K562 (cell line): Measurements from ENCODE around the gene PKD1L1. TPM values are rescaled to one million over a fixed set of nuclear protein-coding genes. Genes with fewer than 3 reads are reported as not detected.

Experiments
- ATAC-seq: fragments of 200-7000 bp; cut with Tn5 transposase; 3 replicates; pipeline ENCODE4 v1.9.1; 2020; ENCODE audit warnings: moderate library complexity
- BruUV-seq: library from RNA; stranded (reverse); fragments of 400-500 nt; replicated peaks from 2 replicates; lab custom pipeline; 2021; lab: Mats Ljungman, UMichigan
- CTCF ChIA-PET: fragments of 300-600 bp; formaldehyde crosslinking; extraction: SDS; loops from one replicate; lab custom pipeline; 2021; ENCODE audit warnings: low intra/inter-chr PET ratio; lab: Yijun Ruan, JAX
- POLR2A ChIA-PET: fragments of 300-600, 350-650 bp; sonication (Branson Sonifier 250); formaldehyde crosslinking; extraction: SDS; loops from one replicate; lab custom pipeline; 2021; ENCODE audit warnings: antibody characterized with exemption, inconsistent platforms; lab: Yijun Ruan, JAX
- DNase-seq, 4 experiments: peaks; one replicate each; pipeline versions ENCODE4 v3.0.0 to v3.0.0-alpha.2; 2011 to 2018; ENCODE audit warnings: low spot score in 3 of 4, mixed read lengths in 3 of 4; ENCODE audit errors: extremely low read depth in 1 of 4
- FAIRE-seq: peaks from 2 replicates; lab custom pipeline; 2011; peaks lifted over from hg19 to GRCh38; lab: Jason Lieb, UNC
- H2AFZ ChIP-seq: 2 replicates; pipeline ENCODE4 v1.6.0; 2011; ENCODE audit warnings: low read depth, low read length, control low read depth, inconsistent platforms
- H3K27ac ChIP-seq: fragments of 200-600 bp; 3 replicates; pipeline ENCODE4 v1.8.0; 2011; ENCODE audit warnings: low read depth, mild to moderate bottlenecking, control low read depth, inconsistent platforms, low read length, moderate library complexity, mixed read lengths; ENCODE audit errors: extremely low read depth
- H3K27me3 ChIP-seq, 2 experiments: fragments of 300-600 bp in 1 of 2; 2 replicates in 1 of 2; 3 replicates in 1 of 2; pipeline versions ENCODE4 v1.6.0 to v1.8.0; 2011; ENCODE audit warnings: inconsistent platforms in 2 of 2, low read length in 2 of 2, mild to moderate bottlenecking in 1 of 2, mixed read lengths in 1 of 2, moderate library complexity in 1 of 2; ENCODE audit not compliant: control insufficient read depth in 2 of 2, insufficient read depth in 2 of 2
- H3K36me3 ChIP-seq: fragments of 300-600 bp; 3 replicates; pipeline ENCODE4 v1.8.0; 2011; ENCODE audit warnings: mild to moderate bottlenecking, low read length, inconsistent platforms; ENCODE audit not compliant: control insufficient read depth, insufficient read depth
- H3K4me1 ChIP-seq, 2 experiments: fragments of 200-600 bp in 1 of 2; replicated peaks in 1 of 2; 2 replicates in 1 of 2; 3 replicates in 1 of 2; pipeline versions ENCODE4 v1.5.1 to v1.8.0; 2011; ENCODE audit warnings: inconsistent platforms in 2 of 2, low read length in 2 of 2, mild to moderate bottlenecking in 1 of 2, mixed read lengths in 1 of 2, moderate library complexity in 1 of 2; ENCODE audit not compliant: control insufficient read depth in 2 of 2, insufficient read depth in 2 of 2
- H3K4me2 ChIP-seq: 2 replicates; pipeline ENCODE4 v1.6.1; 2011; ENCODE audit warnings: low read length, control low read depth, inconsistent platforms, mixed read lengths; ENCODE audit not compliant: insufficient read depth
- H3K4me3 ChIP-seq: fragments of 200-600 bp; sonication (generic), shearing (Covaris generic); 2 replicates; pipeline ENCODE4 v1.5.1; 2016; ENCODE audit warnings: control low read depth, inconsistent platforms
- H3K79me2 ChIP-seq: fragments of 200-600 bp; 3 replicates; pipeline ENCODE4 v1.8.0; 2011; ENCODE audit warnings: low read length, inconsistent platforms; ENCODE audit not compliant: control insufficient read depth, insufficient read depth
- H3K9ac ChIP-seq, 2 experiments: 2 replicates each; pipeline versions ENCODE4 v1.6.0 to v1.6.1; 2011; ENCODE audit warnings: low read depth in 2 of 2, low read length in 2 of 2, control low read depth in 1 of 2, inconsistent platforms in 1 of 2, mild to moderate bottlenecking in 1 of 2, mixed read lengths in 1 of 2; ENCODE audit not compliant: insufficient read depth in 1 of 2
- H3K9me1 ChIP-seq: one replicate; pipeline ENCODE4 v1.6.0; 2011; ENCODE audit warnings: inconsistent platforms, mild to moderate bottlenecking, low read length, moderate library complexity; ENCODE audit not compliant: control insufficient read depth, insufficient read depth
- H3K9me3 ChIP-seq: replicated peaks from 2 replicates; pipeline ENCODE4 v1.5.1; 2011; ENCODE audit warnings: low read depth, low read length, inconsistent platforms; ENCODE audit not compliant: control insufficient read depth, insufficient read depth
- H4K20me1 ChIP-seq: replicated peaks from 2 replicates; pipeline ENCODE4 v1.6.1; 2011; ENCODE audit warnings: low read length, inconsistent platforms, mixed read lengths; ENCODE audit not compliant: control insufficient read depth, insufficient read depth
- ARID2 ChIP-seq: fragments of 450-650 bp; IDR thresholded peaks from 2 replicates; pipeline ENCODE4 v1.6.1; 2017; ENCODE audit warnings: antibody characterized with exemption, mild to moderate bottlenecking
- ARNT ChIP-seq, 2 experiments: fragments of 450-650 bp; IDR thresholded peaks; 2 replicates each; pipeline ENCODE4 v1.6.1; 2016; ENCODE audit warnings: mild to moderate bottlenecking in 1 of 2
- FOXA3 ChIP-seq, 2 experiments: fragments of 450-650 bp in 1 of 2; sonication (generic) in 1 of 2; formaldehyde crosslinking; IDR thresholded peaks in 1 of 2; conservative IDR thresholded peaks in 1 of 2; 2 replicates each; pipeline versions ENCODE4 v1.4.0 to v1.8.0; 2020 to 2022; ENCODE audit warnings: mild to moderate bottlenecking in 2 of 2, missing genetic modification reagents in 1 of 2
- MYC ChIP-seq, 2 experiments: fragments of 250-450 bp in 1 of 2; sonication (Bioruptor Pico) in 1 of 2; IDR thresholded peaks; 2 replicates each; pipeline versions ENCODE4 v1.5.1 to v1.6.1; 2012 to 2021; ENCODE audit warnings: low read depth in 2 of 2, borderline replicate concordance in 1 of 2, improper control_type of control experiment in 1 of 2, low read length in 1 of 2, mild to moderate bottlenecking in 1 of 2, moderate library complexity in 1 of 2
- NCOA6 ChIP-seq: fragments of 450-650 bp; IDR thresholded peaks from 2 replicates; pipeline ENCODE4 v1.6.1; 2017; ENCODE audit warnings: mild to moderate bottlenecking
- ZBED1 ChIP-seq: IDR thresholded peaks from 2 replicates; pipeline ENCODE4 v1.6.1; 2014
- ZNF668 ChIP-seq: fragments of 250-450 bp; sonication (Bioruptor Pico); IDR thresholded peaks from 2 replicates; pipeline ENCODE4 v1.8.0; 2022; ENCODE audit warnings: mild to moderate bottlenecking, inconsistent platforms
- WGBS: fragments of 100-300 bp; shearing (Covaris generic); methylation state at CpG from one replicate; pipeline ENCODE4 v1.1.6; 2016; ENCODE audit warnings: low coverage, mixed read lengths; ENCODE audit not compliant: insufficient coverage; ENCODE audit errors: missing lambda C conversion rate; 5-methylcytosine and 5-hydroxymethylcytosine counted together
- in situ Hi-C: fragments of 300-500 bp; cut with MboI; formaldehyde crosslinking; loops from 4 replicates; pipeline ENCODE4 v1.15.0; 2018; ENCODE audit warnings: inconsistent platforms, mixed read lengths
- intact Hi-C: fragments of 100-400 bp; cut with micrococcal nuclease; formaldehyde crosslinking; loops from 2 replicates; pipeline ENCODE4 v1.14.2; 2022
- polyA plus RNA-seq, 8 experiments: library from polyadenylated mRNA; depleted of rRNA in 4 of 8; stranded (reverse) in 5 of 8; unstranded in 3 of 8; fragments of >200 nt; fragmentation: Nextera tagmentation in 2 of 8; fragmentation: Illumina TruSeq in 1 of 8; extraction: Ambion mirVana in 2 of 8; extraction: Trizol in 1 of 8; gene quantifications; 2 replicates each; pipeline versions ENCODE4 v1.2.1 to v1.2.3, GENCODE V29; 2011 to 2014; ENCODE audit warnings: inconsistent platforms in 1 of 8, missing spikeins in 1 of 8
- total RNA-seq, 7 experiments: library from RNA; depleted of rRNA in 6 of 7; stranded (reverse); fragments of >200 nt in 6 of 7; fragmentation: Illumina TruSeq in 2 of 7; extraction: Trizol in 2 of 7; gene quantifications; 2 replicates each; pipeline versions ENCODE4 v1.2.1 to v1.2.3, GENCODE V29; 2011 to 2021; ENCODE audit warnings: low replicate concordance in 1 of 7
- TF ChIP-seq, protein P1 (sequence below), 3 experiments: fragments of 200-800 bp in 1 of 3; fragments of 250-450 bp in 1 of 3; fragments of 450-650 bp in 1 of 3; sonication (Bioruptor Pico) in 1 of 3; sonication (Bioruptor generic) in 1 of 3; formaldehyde crosslinking in 1 of 3; IDR thresholded peaks; 2 replicates each; pipeline versions ENCODE4 v1.6.1 to v1.8.0; 2016 to 2022; ENCODE audit warnings: mild to moderate bottlenecking in 2 of 3, missing genetic modification characterization in 2 of 3, missing compliant biosample characterization in 1 of 3, moderate library complexity in 1 of 3
- TF ChIP-seq, protein P2 (sequence below): fragments of 450-650 bp; formaldehyde crosslinking; IDR thresholded peaks from 2 replicates; pipeline ENCODE4 v1.4.0; 2020; ENCODE audit warnings: mild to moderate bottlenecking, moderate library complexity

PKD1L1 gene
- total and polyA plus RNA-seq, 9 of the 15 experiments (the other 6 are each of a cell fraction or from before 2014, with no cell fraction given), result 0.01 to 0.02 TPM; not detected in 7

DNA sequence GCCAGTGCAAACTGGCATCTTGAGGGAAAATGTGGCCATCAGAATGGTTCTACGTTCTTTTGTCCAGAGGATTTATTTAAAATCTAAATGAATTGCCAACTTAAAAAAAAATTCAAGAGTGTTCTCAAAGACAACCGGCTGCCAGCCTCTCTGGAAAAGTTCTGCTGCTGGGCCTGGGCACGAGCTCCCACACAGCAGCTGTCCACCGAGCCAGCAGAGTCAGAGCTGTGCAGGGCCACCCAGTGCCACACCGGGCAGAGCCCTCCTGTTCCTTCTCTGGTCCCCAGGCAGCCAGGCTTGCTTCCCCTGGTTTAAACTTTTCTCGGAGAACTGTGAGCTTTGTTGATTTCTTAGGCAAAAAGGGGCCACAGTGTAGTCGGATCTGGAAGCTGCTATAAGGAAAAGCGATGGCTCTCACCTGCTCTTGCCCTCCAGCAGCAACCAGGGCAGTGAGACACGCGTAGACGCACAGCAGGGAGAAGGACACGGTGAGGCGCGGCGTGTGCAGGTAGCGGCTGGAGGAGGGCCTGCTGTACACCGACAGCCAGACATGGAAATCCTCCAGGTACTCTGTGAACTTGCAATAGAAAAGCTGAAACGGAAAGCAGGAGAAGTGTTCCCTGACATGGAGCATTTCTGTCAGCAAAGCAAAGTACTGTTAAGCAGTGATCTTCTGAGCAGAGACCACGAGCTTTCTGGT lies 111.6 kb downstream of the PKD1L1 start:
- no peak for FAIRE-seq
- Histone ChIP-seq H3K27ac (no peak overlapping the region), H3K9me3 (no peaks in the 10 kb centered on the region), H3K4me3 (no peak overlapping the region), H2AFZ (no peak overlapping the region), H3K9ac (no peak overlapping the region), H3K9me1 (peaks cover 3% of the 10 kb centered on the region), H3K27me3 (peaks cover 2 to 55% of the 10 kb centered on the region in 2 experiments; a peak in 3 of 5 replicates), H3K4me1 (no peaks in the 10 kb centered on the region; a peak in 1 of 5 replicates), H3K79me2 (no peaks in the 10 kb centered on the region), H3K4me2 (no peak overlapping the region), H4K20me1 (no peaks in the 10 kb centered on the region), H3K36me3 (no peaks in the 10 kb centered on the region)
- intact Hi-C loops, result no loop called here
- ChIA-PET CTCF (no interaction called here), POLR2A (no interaction called here)
- DNase-seq, result no peak
- BruUV-seq, result no TSS peak
- WGBS, result 0% methylated on average over 17 of the region's 19 CpGs
- in situ Hi-C loops, result no loop called here
- ATAC-seq, result no peak
- TF ChIP-seq ZNF668 (CRISPR knock-in tag), result no peak

DNA sequence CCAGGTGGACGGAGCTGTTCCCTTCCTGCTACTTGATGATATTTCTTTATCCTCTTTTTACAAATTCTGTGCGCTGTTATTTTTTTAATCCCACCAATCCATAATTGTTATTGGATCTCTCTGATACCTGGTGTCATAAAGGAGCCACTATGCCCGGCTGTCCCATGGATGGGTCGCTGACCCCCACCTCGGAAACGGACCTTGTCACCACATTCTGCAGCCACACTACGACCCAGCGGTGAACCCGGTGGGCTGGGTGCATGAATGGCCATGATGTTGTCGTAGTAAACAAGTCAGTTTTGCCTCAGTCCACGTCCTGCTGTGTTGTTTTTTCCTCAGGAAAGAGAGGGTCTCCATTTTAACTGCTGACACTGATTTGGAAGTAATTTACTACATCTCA lies 112.2 kb downstream of the PKD1L1 start:
- H4K20me1 ChIP-seq, result no peaks in the 10 kb centered on the region
- intact Hi-C loops (no loop called here), in situ Hi-C loops (no loop called here)
- POLR2A ChIA-PET, result no interaction called here
- no peak overlapping the region for H3K9ac ChIP-seq
- H3K4me1 ChIP-seq, result no peaks in the 10 kb centered on the region; a peak in 1 of 5 replicates
- no peak overlapping the region for H3K4me3 ChIP-seq
- H2AFZ ChIP-seq, result no peak overlapping the region
- peaks cover 3% of the 10 kb centered on the region for H3K9me1 ChIP-seq
- peaks cover under 1 to 55% of the 10 kb centered on the region in 2 experiments; a peak in 3 of 5 replicates for H3K27me3 ChIP-seq
- H3K36me3 ChIP-seq, result no peaks in the 10 kb centered on the region
- CTCF ChIA-PET, result no interaction called here
- BruUV-seq, result no TSS peak
- H3K4me2 ChIP-seq, result no peak overlapping the region
- H3K27ac ChIP-seq, result no peak overlapping the region
- DNase-seq (no peak), FAIRE-seq (no peak), ATAC-seq (no peak)
- no peaks in the 10 kb centered on the region for H3K9me3 ChIP-seq
- no peaks in the 10 kb centered on the region for H3K79me2 ChIP-seq
- WGBS, result 0% methylated on average over 11 of the region's 11 CpGs
- no peak for TF ChIP-seq FOXA3 (CRISPR knock-in tag; conservative IDR thresholded peaks at IDR 0.05 in 1 of 2, IDR thresholded peaks at IDR 0.05 in 1 of 2)
- TF ChIP-seq MYC (IDR thresholded peaks at IDR 0.05; ENCODE audit: low read depth, low read length), result no peak
- no peak for TF ChIP-seq MYC (CRISPR knock-in tag; IDR thresholded peaks at IDR 0.05; ENCODE audit: borderline replicate concordance, low read depth)
- no peak for TF ChIP-seq ARID2
- TF ChIP-seq, protein P1, sequence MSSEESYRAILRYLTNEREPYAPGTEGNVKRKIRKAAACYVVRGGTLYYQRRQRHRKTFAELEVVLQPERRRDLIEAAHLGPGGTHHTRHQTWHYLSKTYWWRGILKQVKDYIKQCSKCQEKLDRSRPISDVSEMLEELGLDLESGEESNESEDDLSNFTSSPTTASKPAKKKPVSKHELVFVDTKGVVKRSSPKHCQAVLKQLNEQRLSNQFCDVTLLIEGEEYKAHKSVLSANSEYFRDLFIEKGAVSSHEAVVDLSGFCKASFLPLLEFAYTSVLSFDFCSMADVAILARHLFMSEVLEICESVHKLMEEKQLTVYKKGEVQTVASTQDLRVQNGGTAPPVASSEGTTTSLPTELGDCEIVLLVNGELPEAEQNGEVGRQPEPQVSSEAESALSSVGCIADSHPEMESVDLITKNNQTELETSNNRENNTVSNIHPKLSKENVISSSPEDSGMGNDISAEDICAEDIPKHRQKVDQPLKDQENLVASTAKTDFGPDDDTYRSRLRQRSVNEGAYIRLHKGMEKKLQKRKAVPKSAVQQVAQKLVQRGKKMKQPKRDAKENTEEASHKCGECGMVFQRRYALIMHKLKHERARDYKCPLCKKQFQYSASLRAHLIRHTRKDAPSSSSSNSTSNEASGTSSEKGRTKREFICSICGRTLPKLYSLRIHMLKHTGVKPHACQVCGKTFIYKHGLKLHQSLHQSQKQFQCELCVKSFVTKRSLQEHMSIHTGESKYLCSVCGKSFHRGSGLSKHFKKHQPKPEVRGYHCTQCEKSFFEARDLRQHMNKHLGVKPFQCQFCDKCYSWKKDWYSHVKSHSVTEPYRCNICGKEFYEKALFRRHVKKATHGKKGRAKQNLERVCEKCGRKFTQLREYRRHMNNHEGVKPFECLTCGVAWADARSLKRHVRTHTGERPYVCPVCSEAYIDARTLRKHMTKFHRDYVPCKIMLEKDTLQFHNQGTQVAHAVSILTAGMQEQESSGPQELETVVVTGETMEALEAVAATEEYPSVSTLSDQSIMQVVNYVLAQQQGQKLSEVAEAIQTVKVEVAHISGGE (CRISPR knock-in tag; IDR thresholded peaks at IDR 0.05), result no peak
- TF ChIP-seq ARNT (IDR thresholded peaks at IDR 0.05), result no peak
- TF ChIP-seq NCOA6, result no peak
- no peak for TF ChIP-seq ZBED1
- TF ChIP-seq, protein P2, sequence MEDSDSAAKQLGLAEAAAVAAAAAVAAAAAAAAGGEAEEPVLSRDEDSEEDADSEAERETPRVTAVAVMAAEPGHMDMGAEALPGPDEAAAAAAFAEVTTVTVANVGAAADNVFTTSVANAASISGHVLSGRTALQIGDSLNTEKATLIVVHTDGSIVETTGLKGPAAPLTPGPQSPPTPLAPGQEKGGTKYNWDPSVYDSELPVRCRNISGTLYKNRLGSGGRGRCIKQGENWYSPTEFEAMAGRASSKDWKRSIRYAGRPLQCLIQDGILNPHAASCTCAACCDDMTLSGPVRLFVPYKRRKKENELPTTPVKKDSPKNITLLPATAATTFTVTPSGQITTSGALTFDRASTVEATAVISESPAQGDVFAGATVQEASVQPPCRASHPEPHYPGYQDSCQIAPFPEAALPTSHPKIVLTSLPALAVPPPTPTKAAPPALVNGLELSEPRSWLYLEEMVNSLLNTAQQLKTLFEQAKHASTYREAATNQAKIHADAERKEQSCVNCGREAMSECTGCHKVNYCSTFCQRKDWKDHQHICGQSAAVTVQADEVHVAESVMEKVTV (CRISPR knock-in tag), result no peak
